Small intestine (tissue), 7 donors: ENCODE measurements around the gene RARG. TPM values are rescaled to one million over a fixed set of nuclear protein-coding genes. Genes with fewer than 3 reads are reported as not detected.

Source experiments
- DNase-seq, 2 donors: peaks; one replicate each; pipeline versions ENCODE4 v3.0.0 to v3.0.0-alpha.2; 2013
- FAIRE-seq: peaks from 2 replicates; lab custom pipeline; 2012; peaks lifted over from hg19 to GRCh38; lab: Jason Lieb, UNC
- H3K27ac ChIP-seq, 3 donors: one replicate each; pipeline ENCODE4 v1.5.1; 2013; ENCODE audit warnings: low read length in 2 of 3, mild to moderate bottlenecking in 2 of 3, control low read depth in 1 of 3, inconsistent platforms in 1 of 3, low read depth in 1 of 3, moderate library complexity in 1 of 3
- H3K27me3 ChIP-seq, 3 donors: one replicate each; pipeline ENCODE4 v1.6.1; 2013; ENCODE audit warnings: low read length in 3 of 3, inconsistent platforms in 1 of 3; ENCODE audit not compliant: control insufficient read depth in 3 of 3, insufficient read depth in 3 of 3
- H3K36me3 ChIP-seq, 3 donors: one replicate each; pipeline ENCODE4 v1.6.1; 2013; ENCODE audit warnings: low read length in 3 of 3, inconsistent platforms in 1 of 3, low read depth in 1 of 3, mild to moderate bottlenecking in 1 of 3, moderate library complexity in 1 of 3; ENCODE audit not compliant: control insufficient read depth in 3 of 3, insufficient read depth in 2 of 3
- H3K4me1 ChIP-seq, 3 donors: one replicate each; pipeline ENCODE4 v1.6.1; 2013; ENCODE audit warnings: low read length in 2 of 3, inconsistent platforms in 1 of 3, low read depth in 1 of 3, mild to moderate bottlenecking in 1 of 3, moderate library complexity in 1 of 3; ENCODE audit not compliant: control insufficient read depth in 3 of 3, insufficient read depth in 2 of 3
- H3K4me3 ChIP-seq, 3 donors: one replicate each; pipeline ENCODE4 v1.5.1; 2013; ENCODE audit warnings: low read length in 3 of 3, control low read depth in 1 of 3, inconsistent platforms in 1 of 3, low read depth in 1 of 3, mild to moderate bottlenecking in 1 of 3, moderate library complexity in 1 of 3
- H3K9me3 ChIP-seq, 2 donors: one replicate each; pipeline ENCODE4 v1.6.1; 2013; ENCODE audit warnings: low read depth in 1 of 2, low read length in 1 of 2; ENCODE audit not compliant: control insufficient read depth in 2 of 2, insufficient read depth in 1 of 2
- WGBS, 3 donors: extraction: QIAGEN DNeasy Blood & Tissue Kit; methylation state at CpG; one replicate each; pipeline ENCODE4 v1.1.7; 2013; 5-methylcytosine and 5-hydroxymethylcytosine counted together
- polyA plus RNA-seq, 4 donors: library from polyadenylated mRNA; stranded (reverse) in 3 of 4; unstranded in 1 of 4; fragments of 200-250 nt in 3 of 4; fragments of 120-200 nt in 1 of 4; gene quantifications; one replicate each; pipeline versions ENCODE4 v1.2.1 to v1.2.3, GENCODE V29; 2013
- donor health status: healthy with polysubstance abuse.
- donor health status: control.
- donor health status: control.
- donor health status: Bipolar disorder and iron deficiency.
- donor health status: healthy.

Gene RARG
- polyA plus RNA-seq, 4 donors, result 0.54 to 8.0 (median 7.1) TPM; not detected in 1

DNA sequence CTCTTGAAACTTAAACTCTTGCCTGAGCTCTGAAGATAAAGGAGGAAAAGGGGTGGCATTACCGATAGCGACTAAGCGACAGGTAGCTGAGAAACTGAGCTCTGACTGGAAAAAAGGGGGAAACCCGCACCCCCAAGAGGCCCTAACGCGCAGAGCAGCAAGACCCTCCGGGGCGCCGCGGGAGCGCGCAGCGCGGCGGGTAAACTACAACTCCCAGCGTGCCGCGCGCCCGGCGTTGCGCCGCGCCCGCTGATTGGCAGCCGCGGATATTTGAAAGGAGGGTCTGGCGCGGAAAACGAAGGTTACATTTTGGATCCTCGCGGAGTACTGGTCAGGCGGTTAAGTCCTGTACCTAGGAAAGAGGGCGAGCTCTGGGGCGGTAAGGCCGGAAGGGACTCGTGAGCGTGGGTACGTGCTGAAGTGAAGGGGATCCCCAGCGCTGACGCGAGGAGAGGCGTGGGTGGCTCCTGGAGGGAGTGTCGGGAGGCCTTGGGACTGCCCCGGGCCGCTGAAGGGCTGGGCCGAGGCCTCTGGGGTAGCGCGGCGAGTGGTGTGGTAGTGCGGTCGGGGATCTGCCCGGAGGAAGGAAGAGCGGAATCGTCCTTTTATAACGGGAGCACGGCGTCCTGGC is 36.1 kb upstream of the RARG start, which contains the start of gene ESPL1:
ESPL1 (plus strand) TSS at position 301 of the 631 bp plus-strand sequence. CDS start 468 bp downstream, outside the sequence.
- Histone ChIP-seq H3K4me1 (no peaks in the 10 kb centered on the region), H3K4me3 (peak within 1 kb of the TSS; percentile 45 to 87 (median 73)), H3K36me3 (peaks cover 0 to 13% (median 0%) of the 10 kb centered on the region in 3 donors), H3K9me3 (no peaks in the 10 kb centered on the region), H3K27me3 (no peaks in the 10 kb centered on the region), H3K27ac (peak within 1 kb of the TSS in 1 of 3 donors; percentile 26)
- FAIRE-seq, result no peak
- peak; percentile 64 to 87 for DNase-seq
- 0% methylated on average over 55 to 58 of the region's 58 CpGs for WGBS, 3 donors

DNA sequence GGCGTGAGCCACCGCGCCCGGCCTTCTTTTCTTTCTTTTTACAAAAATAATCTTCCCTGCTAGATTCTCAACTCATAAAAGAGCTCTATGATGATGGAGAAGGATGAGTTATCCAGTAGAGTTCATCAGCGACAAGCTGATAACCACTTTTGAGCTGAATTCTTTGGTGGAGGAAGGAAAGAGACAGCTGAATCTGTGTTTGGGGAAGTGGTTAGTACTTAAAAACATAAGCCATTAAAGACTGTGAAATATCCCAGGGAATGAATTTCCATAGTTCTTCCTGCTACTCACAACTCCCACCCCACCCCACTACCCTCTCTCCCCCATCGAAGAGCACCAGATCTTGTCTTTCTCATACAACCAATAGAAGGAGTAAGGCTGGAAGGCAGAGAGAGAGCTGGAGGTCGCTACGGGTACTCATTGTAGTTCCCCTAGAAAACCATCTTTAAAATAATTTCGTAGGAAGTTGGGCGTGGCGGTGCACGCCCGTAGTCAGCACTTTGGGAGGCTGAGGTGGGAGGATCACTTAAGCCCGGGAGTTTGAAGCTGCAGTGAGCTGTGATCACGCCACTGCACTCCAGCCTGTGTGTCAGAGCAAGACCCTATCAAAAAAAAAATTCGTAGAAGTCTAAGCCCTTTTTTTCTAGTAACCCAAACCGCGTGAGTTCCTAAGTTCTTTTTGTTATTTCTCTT is 35.4 kb upstream of the RARG start:
- DNase-seq, result peak in 1 of 2 donors; percentile 7
- Histone ChIP-seq H3K27me3 (no peaks in the 10 kb centered on the region), H3K9me3 (no peaks in the 10 kb centered on the region), H3K36me3 (peaks cover 0 to 12% (median 0%) of the 10 kb centered on the region in 3 donors), H3K4me1 (no peaks in the 10 kb centered on the region), H3K4me3 (peak overlapping the region; percentile 45 to 87 (median 73)), H3K27ac (no peak overlapping the region)
- no peak for FAIRE-seq
- 35 to 41% (median 40%) methylated on average over 18 of the region's 18 CpGs for WGBS, 3 donors

DNA sequence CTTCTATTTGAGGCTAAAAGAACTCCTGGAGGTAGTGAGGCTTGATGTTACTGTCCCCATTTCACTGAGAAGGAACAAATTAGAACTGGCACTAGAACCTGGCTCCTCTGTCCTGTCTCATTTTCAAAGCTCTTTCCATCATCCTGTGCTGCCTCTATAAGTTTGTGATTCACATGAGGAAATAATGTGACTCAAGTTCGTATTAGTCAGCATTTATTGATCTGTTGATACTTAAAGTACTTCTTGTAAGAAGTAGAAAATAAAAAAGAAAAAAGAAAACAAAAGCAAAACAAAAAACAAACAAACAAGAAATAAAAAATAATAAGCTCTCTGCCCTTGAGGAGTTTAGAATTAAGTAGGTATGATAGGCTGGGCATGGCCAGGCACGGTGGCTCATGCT is 33.8 kb upstream of the RARG start:
- no peaks in the 10 kb centered on the region for H3K27me3 ChIP-seq
- 52 to 77% (median 59%) methylated on average over 2 of the region's 2 CpGs for WGBS, 3 donors
- FAIRE-seq, result no peak

DNA sequence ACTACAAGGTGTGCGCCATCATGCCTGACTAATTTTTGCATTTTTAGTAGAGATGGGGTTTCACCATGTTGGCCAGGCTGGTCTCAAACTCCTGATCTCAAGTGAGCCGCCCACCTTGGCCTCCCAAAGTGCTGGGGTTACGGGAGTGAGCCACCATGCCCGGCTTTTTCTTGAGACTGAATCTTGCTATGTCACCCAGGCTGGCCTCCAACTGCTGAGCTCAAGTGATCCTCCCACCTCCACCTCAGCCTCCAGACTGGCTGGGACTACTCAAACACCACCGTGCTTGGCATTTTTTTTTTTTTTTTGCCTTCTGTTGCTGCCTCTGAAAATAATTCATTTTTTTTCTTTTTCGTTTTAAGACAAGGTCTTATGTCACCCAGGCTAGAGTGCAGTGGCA is 27.9 kb upstream of the RARG start:
- Histone ChIP-seq H3K27me3 (no peaks in the 10 kb centered on the region), H3K27ac (no peak overlapping the region), H3K4me3 (no peak overlapping the region), H3K4me1 (peaks cover 0 to 3% (median 0%) of the 10 kb centered on the region in 3 donors), H3K36me3 (peaks cover 0 to 11% (median under 1%) of the 10 kb centered on the region in 3 donors), H3K9me3 (no peaks in the 10 kb centered on the region)
- 87 to 90% (median 88%) methylated on average over 6 of the region's 6 CpGs for whole genome bisulfite sequencing, 3 donors
- no peak for DNase-seq
- no peak for FAIRE-seq

More for the DNA sequence above, 33.8 kb upstream of the RARG start:
- H3K36me3 ChIP-seq, result peaks cover 0 to 12% (median 0%) of the 10 kb centered on the region in 3 donors
- no peak overlapping the region for H3K27ac ChIP-seq
- DNase-seq, result peak in 1 of 2 donors; percentile 21
- no peak overlapping the region for H3K4me3 ChIP-seq
- H3K4me1 ChIP-seq, result no peaks in the 10 kb centered on the region
- no peaks in the 10 kb centered on the region for H3K9me3 ChIP-seq

DNA sequence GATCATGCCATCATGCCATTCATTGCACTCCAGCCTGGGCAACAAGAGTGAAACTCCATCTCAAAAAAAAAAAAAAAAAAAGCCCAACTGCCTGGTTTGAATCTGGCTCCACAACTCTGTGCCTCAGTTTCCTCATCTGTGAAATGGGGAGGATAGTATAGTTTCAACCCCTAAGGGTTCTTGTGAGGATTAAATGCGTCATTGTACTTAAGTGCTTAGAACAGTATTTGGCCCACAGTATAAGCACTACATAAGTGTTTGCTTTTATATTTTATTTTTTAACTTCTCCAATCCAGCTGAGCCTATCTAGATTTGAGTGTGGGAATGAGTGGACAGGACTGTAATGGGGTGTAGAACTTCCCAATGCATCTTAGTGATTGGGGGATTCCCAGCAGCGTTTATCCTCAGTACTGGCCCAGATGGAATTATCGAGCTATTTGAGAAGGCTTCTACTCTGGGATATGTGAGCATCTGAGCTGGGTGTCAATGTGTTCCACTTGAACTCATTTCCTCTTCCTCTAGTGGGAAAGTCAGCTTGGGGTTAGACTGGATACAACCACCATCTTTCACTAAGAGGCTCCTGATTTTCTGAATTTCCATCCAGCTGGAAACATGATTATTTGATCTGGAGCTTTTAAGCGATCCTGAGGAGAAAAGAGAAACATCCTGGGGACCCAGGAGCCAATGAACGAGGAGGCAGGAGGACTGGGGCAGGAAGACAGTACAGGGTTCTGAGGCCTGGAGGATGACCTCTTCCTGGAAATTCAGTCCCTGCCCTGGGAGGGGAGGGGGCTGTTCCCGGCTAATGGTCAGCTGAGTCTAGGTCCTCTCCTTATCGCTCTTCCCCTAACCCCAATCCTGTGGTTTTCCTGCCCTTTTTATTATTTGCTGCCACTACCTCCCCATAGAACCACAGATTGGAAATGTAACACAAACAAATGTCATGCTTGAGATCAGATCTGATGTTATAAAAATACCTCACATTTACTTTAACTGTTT is 26.8 kb upstream of the RARG start:
- peaks cover 0 to 3% (median 0%) of the 10 kb centered on the region in 3 donors for H3K4me1 ChIP-seq
- no peak for FAIRE-seq

DNA sequence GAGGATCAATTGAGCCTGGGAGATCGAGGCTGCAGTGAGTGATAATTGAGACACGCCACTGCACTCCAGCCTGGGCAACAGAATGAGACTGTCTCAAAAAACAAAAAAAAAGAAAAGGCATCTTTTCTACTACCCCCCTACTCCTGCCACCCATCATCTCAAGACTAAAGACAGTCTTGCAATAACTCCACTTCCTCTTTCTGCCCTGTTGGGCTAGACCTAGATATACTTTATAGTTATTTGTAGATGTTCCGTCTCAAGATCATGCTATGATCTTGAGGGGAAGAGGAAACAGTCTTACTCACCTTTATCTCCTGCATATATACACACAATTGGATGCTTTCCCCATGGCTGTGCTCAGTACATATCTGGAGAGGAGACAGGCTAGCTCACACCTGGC is 24.0 kb upstream of the RARG start:
- no peak overlapping the region for H3K4me3 ChIP-seq
- H3K36me3 ChIP-seq, result peaks cover 4 to 27% (median 7%) of the 10 kb centered on the region in 3 donors
- no peaks in the 10 kb centered on the region for H3K9me3 ChIP-seq
- no peaks in the 10 kb centered on the region for H3K27me3 ChIP-seq
- 73 to 99% (median 84%) methylated on average over 3 of the region's 3 CpGs for WGBS, 3 donors
- peaks cover 3 to 13% (median 10%) of the 10 kb centered on the region in 3 donors for H3K4me1 ChIP-seq
- FAIRE-seq (no peak), DNase-seq (no peak)
- no peak overlapping the region for H3K27ac ChIP-seq

More for the DNA sequence above, 26.8 kb upstream of the RARG start:
- no peak for DNase-seq
- H3K36me3 ChIP-seq, result peaks cover under 1 to 18% (median 6%) of the 10 kb centered on the region in 3 donors
- peak overlapping the region in 1 of 3 donors; percentile 50 for H3K27ac ChIP-seq
- no peaks in the 10 kb centered on the region for H3K9me3 ChIP-seq
- 62 to 83% (median 78%) methylated on average over 7 of the region's 7 CpGs for WGBS, 3 donors
- no peaks in the 10 kb centered on the region for H3K27me3 ChIP-seq
- H3K4me3 ChIP-seq, result no peak overlapping the region

DNA sequence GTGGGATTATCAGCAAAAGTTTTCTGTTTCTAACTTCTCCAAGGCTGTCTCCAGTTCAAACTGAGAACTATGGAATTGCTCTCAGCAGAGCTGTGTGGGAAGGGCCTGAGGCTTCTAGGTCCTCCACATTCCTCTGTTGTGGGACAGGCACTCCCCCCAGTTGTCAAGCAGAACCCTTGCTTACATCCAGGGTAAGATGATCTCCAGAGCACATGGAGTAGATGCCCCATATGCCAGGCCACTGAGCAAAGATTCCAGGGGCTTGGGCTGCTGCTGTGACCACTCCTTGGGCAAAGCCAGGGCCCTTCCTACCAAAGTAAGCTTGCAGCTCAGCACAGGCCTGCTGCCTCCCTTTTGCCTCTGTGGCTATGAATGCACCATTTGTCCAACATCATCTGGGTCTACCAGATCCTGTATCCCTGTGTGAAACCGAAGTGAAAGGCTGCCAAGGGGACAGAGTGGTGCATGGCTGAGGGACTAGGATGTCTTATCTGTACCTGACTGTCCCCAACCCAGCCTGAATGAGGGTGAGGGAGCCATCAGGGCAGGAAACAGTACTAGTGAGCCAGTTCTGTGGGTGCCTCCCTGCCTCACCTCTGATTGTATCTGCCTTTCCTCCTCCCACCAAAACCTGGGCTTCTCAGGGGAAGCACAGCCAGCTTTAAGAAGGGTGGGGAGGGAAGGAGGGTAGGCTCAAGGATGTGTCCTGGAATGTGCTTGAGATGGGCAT is 23.0 kb upstream of the RARG start:
- Histone ChIP-seq H3K27me3 (no peaks in the 10 kb centered on the region), H3K4me3 (no peak overlapping the region), H3K36me3 (peaks cover 4 to 27% (median 7%) of the 10 kb centered on the region in 3 donors), H3K9me3 (no peaks in the 10 kb centered on the region), H3K4me1 (peaks cover 3 to 15% (median 10%) of the 10 kb centered on the region in 3 donors), H3K27ac (no peak overlapping the region)
- DNase-seq, result no peak
- WGBS, 3 donors, result 86 to 100% (median 87%) methylated on average over 1 of the region's 1 CpG
- FAIRE-seq, result no peak
